TTC549 (cell line): ENCODE results near the gene ADAMTSL1.

Experiments
- FAIRE-seq: peaks from 2 replicates; lab custom pipeline; 2012; peaks lifted over from hg19 to GRCh38; lab: Jason Lieb, UNC

The ADAMTSL1 gene

GRCh38 chr9:18555105-18555883 lies 81.3 kb downstream of the ADAMTSL1 start:
- FAIRE-seq: no peak

GRCh38 chr9:18564018-18564880 lies 90.3 kb downstream of the ADAMTSL1 start:
- no peak for FAIRE-seq

GRCh38 chr9:18566121-18566520 lies 92.2 kb downstream of the ADAMTSL1 start:
- FAIRE-seq: no peak

GRCh38 chr9:18568973-18569372 lies 95.0 kb downstream of the ADAMTSL1 start:
- FAIRE-seq: no peak

GRCh38 chr9:18569941-18570630 lies 96.1 kb downstream of the ADAMTSL1 start:
- no peak for FAIRE-seq

- FAIRE-seq: no peak
Observed at GRCh38 chr9:18573021-18573556, 99.1 kb downstream of the ADAMTSL1 start.

- no peak for FAIRE-seq
Observed at GRCh38 chr9:18575686-18576085, 101.7 kb downstream of the ADAMTSL1 start.

GRCh38 chr9:18579536-18579935 lies 105.6 kb downstream of the ADAMTSL1 start:
- FAIRE-seq: no peak

GRCh38 chr9:18580151-18580550 lies 106.2 kb downstream of the ADAMTSL1 start:
- no peak for FAIRE-seq

- FAIRE-seq: no peak
Observed at GRCh38 chr9:18585996-18586395, 112.0 kb downstream of the ADAMTSL1 start.

GRCh38 chr9:18588002-18588401 lies 114.0 kb downstream of the ADAMTSL1 start:
- no peak for FAIRE-seq

- FAIRE-seq: no peak
Observed at GRCh38 chr9:18591261-18591660, 117.3 kb downstream of the ADAMTSL1 start.

- no peak for FAIRE-seq
Observed at GRCh38 chr9:18594837-18595236, 120.9 kb downstream of the ADAMTSL1 start.

- FAIRE-seq: no peak
Observed at GRCh38 chr9:18595597-18595996, 121.6 kb downstream of the ADAMTSL1 start.

- FAIRE-seq: no peak
Observed at GRCh38 chr9:18596920-18597319, 123.0 kb downstream of the ADAMTSL1 start.

- FAIRE-seq: no peak
Observed at GRCh38 chr9:18598969-18599368, 125.0 kb downstream of the ADAMTSL1 start.

- no peak for FAIRE-seq
Observed at GRCh38 chr9:18601026-18601425, 127.1 kb downstream of the ADAMTSL1 start.

GRCh38 chr9:18601956-18602355 lies 128.0 kb downstream of the ADAMTSL1 start:
- no peak for FAIRE-seq

GRCh38 chr9:18604767-18605730 lies 131.1 kb downstream of the ADAMTSL1 start:
- FAIRE-seq: no peak

GRCh38 chr9:18605766-18606180 lies 131.8 kb downstream of the ADAMTSL1 start:
- FAIRE-seq: no peak

GRCh38 chr9:18606281-18606680 lies 132.3 kb downstream of the ADAMTSL1 start:
- no peak for FAIRE-seq
